ENCODE measurements around the gene SMYD3. TPM values are rescaled to one million over a fixed set of nuclear protein-coding genes. Genes with fewer than 3 reads are reported as not detected.

SMYD3 gene
- total and polyA plus RNA-seq, 11 donors, result 6.3 to 12.1 (median 9.5) TPM

GRCh38 chr1:245915406-245915805 is 591.7 kb downstream of the SMYD3 start:
- WGBS, 4 donors, result 86 to 97% (median 93%) methylated on average over 5 of the region's 5 CpGs
- Histone ChIP-seq H3K27ac (no peak overlapping the region), H3K36me3 (peaks cover 0 to 6% (median 0%) of the 10 kb centered on the region in 9 donors), H3K4me3 (no peak overlapping the region), H3K27me3 (no peaks in the 10 kb centered on the region), H3K9me3 (peaks cover 0 to 11% (median 1%) of the 10 kb centered on the region in 12 donors), H3K4me1 (no peaks in the 10 kb centered on the region)
- TF ChIP-seq CTCF (IDR thresholded peaks at IDR 0.05) (no peak), POLR2A (IDR thresholded peaks at IDR 0.05) (no peak)
- no peak for ATAC-seq
- intact Hi-C loops (cut with DNase I), result no loop called here
- no peak for DNase-seq

GRCh38 chr1:245908543-245908942 is 598.5 kb downstream of the SMYD3 start:
- Histone ChIP-seq H3K4me1 (no peaks in the 10 kb centered on the region), H3K9me3 (peaks cover 0 to 3% (median 0%) of the 10 kb centered on the region in 12 donors), H3K4me3 (no peak overlapping the region), H3K27ac (no peak overlapping the region), H3K36me3 (no peaks in the 10 kb centered on the region), H3K27me3 (no peaks in the 10 kb centered on the region)
- DNase-seq (no peak), ATAC-seq (no peak)
- TF ChIP-seq CTCF (IDR thresholded peaks at IDR 0.05) (no peak), POLR2A (IDR thresholded peaks at IDR 0.05) (no peak)
- intact Hi-C loops (cut with DNase I), result no loop called here

- Histone ChIP-seq H3K27me3 (no peaks in the 10 kb centered on the region), H3K27ac (no peak overlapping the region), H3K4me1 (no peaks in the 10 kb centered on the region), H3K36me3 (no peaks in the 10 kb centered on the region), H3K9me3 (no peaks in the 10 kb centered on the region), H3K4me3 (no peak overlapping the region)
- TF ChIP-seq CTCF (IDR thresholded peaks at IDR 0.05), result no peak
- TF ChIP-seq POLR2A (IDR thresholded peaks at IDR 0.05), result no peak
- ATAC-seq, result no peak
- DNase-seq, result no peak
- WGBS, 4 donors, result 91 to 93% (median 92%) methylated on average over 1 of the region's 1 CpG
- intact Hi-C loops (cut with DNase I), result no loop called here
These were observed 600.9 kb downstream of the SMYD3 start for GRCh38 chr1:245906207-245906606.

- Histone ChIP-seq H3K4me1 (no peaks in the 10 kb centered on the region), H3K27ac (no peak overlapping the region), H3K36me3 (no peaks in the 10 kb centered on the region), H3K27me3 (no peaks in the 10 kb centered on the region), H3K4me3 (no peak overlapping the region), H3K9me3 (peaks cover 0 to 5% (median 0%) of the 10 kb centered on the region in 12 donors)
- 90 to 95% (median 92%) methylated on average over 3 of the region's 3 CpGs for WGBS, 4 donors
- intact Hi-C loops (cut with DNase I), result no loop called here
- ATAC-seq (no peak), DNase-seq (no peak)
- TF ChIP-seq POLR2A (IDR thresholded peaks at IDR 0.05) (no peak), CTCF (IDR thresholded peaks at IDR 0.05) (no peak)
These were observed 603.2 kb downstream of the SMYD3 start for GRCh38 chr1:245903851-245904250.

Measured in heart left ventricle (tissue), 16 donors.